GM18508 (cell line): Measurements from ENCODE around the gene HOMER1.
A peak's percentile ranks its signal among the peaks of the same experiment; 100 is the strongest.

Experiments
- ATAC-seq: cut with Tn5 transposase; IDR thresholded peaks from one replicate; pipeline ENCODE4 v1.9.1; 2021; ENCODE audit warnings: moderate number of reproducible peaks; ENCODE audit not compliant: insufficient read depth, unreplicated experiment

HOMER1 gene, protein sequence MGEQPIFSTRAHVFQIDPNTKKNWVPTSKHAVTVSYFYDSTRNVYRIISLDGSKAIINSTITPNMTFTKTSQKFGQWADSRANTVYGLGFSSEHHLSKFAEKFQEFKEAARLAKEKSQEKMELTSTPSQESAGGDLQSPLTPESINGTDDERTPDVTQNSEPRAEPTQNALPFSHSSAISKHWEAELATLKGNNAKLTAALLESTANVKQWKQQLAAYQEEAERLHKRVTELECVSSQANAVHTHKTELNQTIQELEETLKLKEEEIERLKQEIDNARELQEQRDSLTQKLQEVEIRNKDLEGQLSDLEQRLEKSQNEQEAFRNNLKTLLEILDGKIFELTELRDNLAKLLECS

DNA sequence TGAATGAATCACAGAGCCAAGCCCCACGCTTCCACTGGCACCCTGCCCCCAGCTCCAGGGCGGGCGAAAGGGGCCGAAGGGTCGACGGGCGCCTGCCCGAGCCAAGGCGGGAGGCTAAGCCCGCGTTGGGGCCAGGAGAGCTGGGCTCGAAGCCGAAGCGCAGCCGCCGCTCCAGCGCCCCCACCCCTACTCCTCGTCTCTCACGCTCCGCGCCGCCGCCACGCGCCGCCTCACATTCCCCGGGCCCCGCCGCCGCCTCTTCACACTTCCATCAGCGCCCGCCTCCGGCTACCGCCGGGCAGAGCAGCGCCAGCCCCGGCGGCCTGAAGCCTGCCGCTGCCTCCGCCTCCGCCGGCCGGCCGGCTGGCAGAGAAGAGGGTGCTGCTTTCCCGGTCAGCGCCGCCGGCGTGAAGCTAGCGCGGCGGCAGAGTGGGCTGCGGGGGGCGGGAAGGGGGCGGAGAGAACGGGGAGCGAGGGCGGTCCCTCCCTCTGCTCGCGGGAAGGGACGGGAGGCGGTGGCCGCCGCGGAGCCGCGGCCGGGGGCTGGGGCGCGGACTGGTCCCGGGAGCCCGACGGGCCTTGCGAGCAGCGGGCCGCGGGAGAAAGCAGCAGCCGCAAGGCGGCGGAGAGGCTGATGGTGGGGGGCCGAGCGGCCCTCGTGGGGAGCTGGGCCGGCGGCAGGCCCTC lies at the start of gene HOMER1:
HOMER1 (minus strand) TSS at position 431 of the 687 bp plus-strand sequence. CDS start 1,360 bp downstream, outside the sequence.
- peak; percentile 30 for ATAC-seq

- ATAC-seq: no peak
These were observed 49.3 kb upstream of the HOMER1 start for GRCh38 chr5:79563247-79563590.

DNA sequence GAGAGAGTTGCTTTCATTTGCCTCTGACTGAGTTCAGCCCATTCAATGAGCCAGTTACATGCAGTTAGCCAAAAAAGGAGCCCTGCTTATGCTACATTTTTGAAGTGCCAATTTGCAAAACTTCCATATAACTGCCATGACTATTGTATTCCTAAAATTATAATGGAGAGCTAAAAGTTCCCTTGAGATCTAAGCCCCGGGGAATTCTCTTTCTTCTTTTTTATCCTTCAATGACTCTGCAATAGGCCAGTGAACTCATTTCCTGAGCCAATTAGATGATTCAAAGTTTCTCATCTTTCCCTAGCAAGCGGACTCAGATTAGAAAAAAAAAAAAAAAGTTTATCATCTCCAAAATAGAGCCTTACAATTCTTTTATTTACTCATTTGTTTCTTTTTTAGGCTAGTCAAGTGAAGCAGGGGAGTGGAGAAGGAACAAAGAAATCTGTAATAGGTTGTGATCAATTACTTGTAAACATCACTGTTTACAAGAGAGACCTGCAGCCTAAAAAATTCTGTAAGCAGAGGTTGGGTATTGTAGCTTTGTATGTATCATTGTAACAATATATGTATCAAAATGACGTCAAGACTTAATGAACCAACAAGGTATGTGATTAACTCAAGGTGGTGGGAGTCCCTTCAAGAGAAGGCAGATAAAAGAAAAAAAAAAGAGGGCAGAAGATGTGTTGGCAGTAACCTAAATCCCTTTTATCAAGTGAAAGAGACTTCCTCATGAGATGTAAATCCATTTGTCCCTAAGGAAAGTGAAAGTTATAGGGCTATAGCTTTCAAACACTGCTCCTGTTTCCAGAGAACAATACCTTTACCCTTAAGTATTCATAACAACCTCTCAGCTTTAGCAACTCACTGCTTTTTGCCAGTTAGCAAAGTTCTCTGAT lies 48.7 kb upstream of the HOMER1 start:
- no peak for ATAC-seq

- no peak for ATAC-seq
These were observed 47.6 kb upstream of the HOMER1 start for GRCh38 chr5:79561525-79561893.

DNA sequence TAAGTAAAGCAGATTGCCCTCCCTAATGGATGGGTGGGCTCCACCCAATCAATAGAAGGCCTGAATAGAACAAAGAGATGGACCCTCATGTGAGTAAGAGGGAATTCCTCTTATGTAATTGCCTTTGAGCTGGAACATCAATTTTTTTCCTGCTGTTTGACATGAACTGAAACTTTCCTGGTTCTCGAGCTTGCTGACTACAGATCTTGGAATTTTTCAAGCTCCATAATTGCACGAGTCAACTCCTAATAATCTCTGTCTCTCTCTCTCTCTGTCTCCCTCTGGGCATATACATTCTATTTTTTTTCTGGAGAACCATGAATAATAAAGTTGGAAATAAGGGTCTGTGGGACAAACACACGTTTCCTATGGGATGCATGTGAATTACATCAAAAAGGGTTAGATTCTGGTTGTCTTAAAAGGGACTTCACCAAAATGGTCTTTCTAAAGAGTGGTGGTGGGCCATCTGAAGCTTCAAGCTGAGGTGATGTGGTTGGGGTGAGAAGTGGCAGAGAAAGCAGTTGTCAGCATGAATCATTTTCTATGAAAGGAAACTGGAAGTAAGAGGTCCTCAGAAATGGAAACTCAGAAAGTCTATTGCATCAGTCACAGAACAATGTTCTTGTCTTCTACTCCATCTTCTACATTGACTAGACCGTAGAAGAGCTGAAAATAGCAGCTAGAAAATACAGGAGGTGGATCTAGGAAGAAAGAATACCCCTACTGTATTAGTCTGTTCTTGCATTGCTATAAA lies 47.0 kb upstream of the HOMER1 start:
- ATAC-seq: no peak

GRCh38 chr5:79555418-79555817 lies 41.5 kb upstream of the HOMER1 start:
- ATAC-seq: no peak

DNA sequence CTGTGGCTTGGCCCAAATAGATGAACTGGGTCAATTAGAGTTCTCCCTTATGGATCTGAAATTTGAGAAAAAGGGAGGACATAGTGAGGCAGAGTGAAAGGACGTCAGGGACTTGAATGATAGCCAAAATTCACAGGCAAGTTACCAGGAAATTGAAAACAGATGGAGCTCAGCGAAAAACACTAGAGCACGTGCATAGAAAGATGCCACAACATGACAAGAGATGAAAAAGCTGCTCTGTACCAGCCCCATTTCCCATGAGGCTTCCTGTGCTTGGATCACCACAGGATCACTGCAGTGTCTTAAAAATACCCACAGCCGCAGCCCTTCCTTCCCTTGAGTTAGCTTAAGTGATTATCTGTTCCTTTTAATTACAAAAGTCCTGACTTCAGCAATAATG lies 39.0 kb upstream of the HOMER1 start:
- no peak for ATAC-seq

GRCh38 chr5:79547982-79548381 lies 34.0 kb upstream of the HOMER1 start:
- ATAC-seq: no peak

- no peak for ATAC-seq
These were observed 33.5 kb upstream of the HOMER1 start for GRCh38 chr5:79547429-79547822.

DNA sequence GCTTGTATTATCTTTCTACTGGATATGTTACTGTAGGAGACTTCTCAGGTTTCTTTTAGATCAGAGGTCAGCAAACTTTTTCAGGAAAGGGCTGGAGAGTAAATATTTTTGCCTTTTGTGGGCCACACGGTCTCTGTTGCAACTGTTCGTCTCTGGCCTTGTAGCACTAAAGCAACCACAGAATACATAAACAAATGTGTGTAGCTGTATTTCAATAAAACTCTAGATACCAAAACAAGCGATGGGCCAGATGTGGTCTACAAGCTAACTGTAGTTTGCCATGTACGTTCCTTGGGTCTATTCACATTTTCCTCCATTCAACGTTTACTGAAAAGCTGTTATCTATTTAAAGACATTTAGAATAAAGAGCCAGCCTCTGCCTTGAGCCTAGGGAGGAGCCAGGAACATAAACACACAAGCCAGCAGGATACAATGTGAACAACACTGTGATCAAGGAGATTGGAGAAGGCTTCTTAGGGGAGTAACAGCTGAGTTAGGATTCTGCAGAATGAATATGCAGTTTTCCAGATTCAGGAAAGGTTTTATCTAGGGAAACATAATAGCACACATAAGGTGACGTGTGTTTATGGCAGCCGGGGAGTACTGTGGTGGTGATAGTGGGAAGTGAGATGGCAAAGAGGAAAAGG lies 33.0 kb upstream of the HOMER1 start:
- no peak for ATAC-seq

- no peak for ATAC-seq
These were observed 30.2 kb upstream of the HOMER1 start for GRCh38 chr5:79544131-79544530.

GRCh38 chr5:79540939-79541338 lies 27.0 kb upstream of the HOMER1 start:
- ATAC-seq: no peak

DNA sequence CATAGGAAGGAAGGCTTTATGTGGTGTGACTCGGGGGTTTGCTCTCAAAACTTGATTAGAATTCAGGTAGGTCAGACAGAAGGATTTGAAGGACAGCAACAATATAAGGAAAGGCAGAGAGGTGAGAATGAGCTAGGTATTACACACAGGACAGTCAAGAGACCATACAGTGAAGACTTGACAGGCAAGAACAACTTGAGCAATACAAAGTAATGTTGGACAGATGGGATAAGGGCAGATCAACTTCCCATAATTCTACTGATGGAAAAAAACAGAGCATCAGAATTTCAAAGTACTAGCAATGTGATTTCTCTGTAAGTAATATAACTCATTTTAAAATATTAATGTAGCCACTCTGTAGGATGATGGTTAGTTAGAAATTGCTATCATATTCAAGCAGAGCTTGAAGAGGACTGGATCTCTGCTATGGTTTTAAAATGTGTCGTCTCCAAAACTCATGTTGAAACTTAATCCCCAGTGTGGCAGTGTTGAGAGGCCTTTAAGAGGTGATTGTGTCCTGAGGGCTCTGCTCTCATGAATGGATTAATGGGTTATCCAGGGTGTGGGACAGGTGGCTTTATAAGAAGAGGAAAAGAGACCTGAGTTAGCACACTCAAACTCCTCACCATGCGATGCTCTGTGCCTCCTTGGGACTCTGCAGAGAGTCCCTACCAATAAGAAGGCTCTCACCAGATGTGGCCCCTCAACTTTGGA lies 22.4 kb upstream of the HOMER1 start:
- no peak for ATAC-seq

GRCh38 chr5:79535477-79536192 lies 21.7 kb upstream of the HOMER1 start:
- ATAC-seq: no peak

DNA sequence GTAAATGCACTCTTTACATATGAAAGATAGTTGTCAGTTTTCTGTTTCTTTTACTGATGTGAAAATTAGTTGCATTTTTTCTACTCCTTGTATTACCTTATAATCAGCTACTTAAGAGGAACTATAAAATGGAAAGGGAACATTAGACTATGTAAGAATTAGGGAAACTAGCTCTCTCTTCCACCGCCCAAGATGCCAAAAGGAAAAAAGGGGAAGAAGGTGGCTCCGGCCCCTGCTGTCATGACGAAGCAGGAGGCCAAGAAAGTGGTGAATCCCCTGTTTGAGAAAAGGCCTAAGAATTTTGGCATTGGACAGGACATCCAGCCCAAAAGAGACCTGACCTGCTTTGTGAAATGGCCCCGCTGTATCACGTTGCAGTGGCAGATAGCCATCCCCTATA lies 15.2 kb upstream of the HOMER1 start:
- ATAC-seq: no peak

DNA sequence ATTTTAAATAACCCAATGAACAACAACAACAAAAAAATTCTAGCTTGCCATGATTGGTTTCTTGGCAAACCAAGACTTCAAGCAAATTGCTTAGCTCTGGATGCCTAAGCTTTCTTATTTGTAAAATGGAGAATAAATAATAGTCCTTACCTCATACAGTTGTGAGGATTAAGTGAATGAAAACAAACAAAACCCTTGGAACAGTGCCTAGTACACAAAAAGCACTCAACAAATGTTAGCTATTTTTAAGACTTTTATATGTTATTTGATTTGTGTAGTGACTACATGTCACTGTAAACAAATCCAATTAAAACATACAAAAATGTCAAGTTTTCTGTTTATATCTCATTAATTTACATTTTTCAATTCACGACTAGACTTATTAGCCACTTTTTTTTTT lies 13.5 kb upstream of the HOMER1 start:
- ATAC-seq: no peak

GRCh38 chr5:79526928-79527327 lies 13.0 kb upstream of the HOMER1 start:
- no peak for ATAC-seq

DNA sequence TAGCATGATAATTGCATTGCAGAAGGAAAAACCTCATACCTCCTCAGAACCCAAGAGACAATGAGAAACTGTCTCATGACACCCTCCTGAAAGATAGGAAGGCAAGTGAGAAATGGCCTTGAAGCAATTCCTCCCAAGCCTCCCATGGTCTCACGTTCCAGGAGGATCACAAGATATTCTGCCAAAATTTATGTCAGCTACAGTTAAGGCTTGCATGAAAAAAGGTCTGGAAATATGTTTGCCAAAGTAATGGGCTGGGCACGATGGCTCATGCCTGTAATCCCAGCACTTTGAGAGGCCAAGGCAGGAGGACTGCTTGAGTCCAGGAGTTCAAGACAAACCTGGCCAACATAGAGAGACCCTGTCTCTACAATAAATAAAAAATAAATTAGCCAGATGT lies 12.6 kb upstream of the HOMER1 start:
- ATAC-seq: no peak

- no peak for ATAC-seq
These were observed 7.2 kb upstream of the HOMER1 start for GRCh38 chr5:79521156-79521555.
